Spleen (tissue), 7 donors: ENCODE data around the gene RHOF.

Source experiments
- CTCF ChIP-seq, 11 experiments: fragments of 200-600 bp in 7 of 11; fragments of 450-650 bp in 4 of 11; sonication (generic) in 4 of 11; IDR thresholded peaks in 8 of 11; conservative IDR thresholded peaks in 3 of 11; 1 replicate in 7 of 11; 2 replicates in 4 of 11; pipeline versions ENCODE4 v1.4.0 to v1.8.0; 2016 to 2021; ENCODE audit warnings: antibody characterized with exemption in 11 of 11, inconsistent platforms in 4 of 11, mild to moderate bottlenecking in 1 of 11
- POLR2A ChIP-seq, 3 donors: fragments of 450-650 bp; IDR thresholded peaks; one replicate each; pipeline ENCODE4 v1.5.1; 2017; ENCODE audit warnings: antibody characterized with exemption in 3 of 3, mild to moderate bottlenecking in 1 of 3
- POLR2AphosphoS5 ChIP-seq, 3 donors: sonication (generic); formaldehyde crosslinking; IDR thresholded peaks; one replicate each; pipeline ENCODE4 v1.5.1; 2017; ENCODE audit warnings: antibody characterized with exemption in 3 of 3
- donor health status: DM: no; HTN: no; CAD: no; lungs with moderate emphysema.
- donor health status: DM: no; HTN: no; CAD: no.
- donor health status: DM: no; HTN: no; CAD: no.

DNA sequence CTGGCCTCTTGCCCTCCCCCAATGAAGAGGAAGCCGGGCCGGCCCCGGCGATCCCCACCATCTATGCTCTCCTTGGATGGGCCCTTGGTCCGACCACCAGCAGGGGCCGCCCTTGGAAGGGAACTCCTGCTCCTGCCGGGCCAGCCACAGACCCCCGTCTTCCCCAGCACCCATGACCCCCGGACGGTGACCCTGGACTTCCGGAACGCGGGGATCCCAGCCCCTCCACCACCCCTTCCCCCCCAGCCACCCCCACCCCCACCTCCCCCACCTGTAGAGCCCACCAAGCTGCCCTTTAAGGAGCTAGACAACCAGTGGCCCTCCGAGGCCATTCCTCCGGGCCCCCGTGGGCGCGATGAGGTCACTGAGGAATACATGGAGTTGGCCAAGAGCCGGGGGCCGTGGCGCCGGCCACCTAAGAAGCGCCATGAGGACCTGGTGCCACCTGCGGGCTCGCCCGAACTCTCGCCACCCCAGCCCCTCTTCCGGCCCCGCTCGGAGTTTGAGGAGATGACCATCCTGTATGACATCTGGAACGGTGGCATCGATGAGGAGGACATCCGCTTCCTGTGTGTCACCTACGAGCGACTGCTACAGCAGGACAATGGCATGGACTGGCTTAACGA is 29.7 kb upstream of the RHOF start:
- TF ChIP-seq CTCF (IDR thresholded peaks at IDR 0.05 in 8 of 11, conservative IDR thresholded peaks at IDR 0.05 in 3 of 11) (no peak), POLR2AphosphoS5 (IDR thresholded peaks at IDR 0.05) (peak in 2 of 3 donors; percentile 26 to 46), POLR2A (IDR thresholded peaks at IDR 0.05) (no peak)
